ENCODE data around the gene KBTBD12.
A peak's percentile ranks its signal among the peaks of the same experiment; 100 is the strongest.

The KBTBD12 gene

DNA sequence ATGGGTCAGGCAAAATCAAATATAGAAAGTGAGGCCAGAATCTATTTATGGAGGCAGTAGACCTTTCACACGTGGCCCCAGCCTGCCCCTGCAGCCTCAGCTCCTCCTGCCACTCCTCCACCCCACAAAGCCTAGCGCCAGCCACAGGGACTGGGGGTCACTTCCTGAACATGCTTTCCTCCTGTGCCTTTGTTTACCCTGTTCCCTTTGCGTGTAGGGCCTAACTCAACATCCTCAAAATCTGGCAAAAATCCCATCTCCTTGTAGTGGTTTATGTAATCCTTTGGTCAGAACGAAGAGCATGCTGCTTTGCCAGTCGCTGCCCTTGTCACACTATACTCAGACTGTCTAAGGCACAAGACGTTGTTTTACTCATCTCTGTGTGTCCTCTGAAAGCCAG is 39.6 kb downstream of the KBTBD12 start:
- DNase-seq (ENCODE audit: low spot score), result no peak

DNA sequence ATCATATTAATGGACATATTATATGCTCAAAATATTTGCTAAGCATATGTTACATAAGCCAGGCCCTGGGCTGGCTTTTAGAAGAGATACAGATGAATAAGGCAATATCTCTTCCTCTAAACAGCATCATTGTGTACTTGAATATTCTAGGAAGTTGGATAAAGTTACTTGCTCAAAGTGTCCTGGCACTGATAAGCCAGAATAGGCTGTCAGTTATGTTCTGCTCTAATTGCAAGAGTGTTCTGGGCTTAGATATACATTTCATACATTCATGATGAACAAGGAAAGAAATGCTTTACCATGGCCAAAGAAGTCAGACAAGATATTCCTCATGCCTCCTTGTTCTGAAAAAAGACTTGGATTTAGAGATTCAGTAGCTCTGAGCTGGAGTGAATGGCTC is 40.7 kb downstream of the KBTBD12 start:
- DNase-seq (ENCODE audit: low spot score), result peak; percentile 14

DNA sequence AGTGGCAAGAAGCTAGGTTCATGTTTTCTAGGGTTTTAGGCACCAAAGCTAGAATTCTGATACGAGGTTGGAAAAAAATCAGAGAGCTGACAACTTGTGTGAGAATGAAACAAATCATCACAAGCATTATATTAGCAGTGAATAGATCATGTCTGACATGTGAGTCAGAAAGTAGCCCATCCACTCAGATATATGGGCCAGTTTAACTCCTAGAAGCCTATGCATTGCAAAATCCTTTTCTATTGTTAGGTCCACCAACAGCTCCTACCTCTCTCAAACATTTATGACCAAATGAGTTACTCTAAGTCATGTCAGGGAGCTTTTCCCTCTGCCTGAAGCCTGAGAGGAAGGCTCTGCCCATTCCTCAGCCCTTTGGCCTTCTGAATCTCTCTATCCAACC is 44.0 kb downstream of the KBTBD12 start:
- DNase-seq (ENCODE audit: low spot score), result no peak

DNA sequence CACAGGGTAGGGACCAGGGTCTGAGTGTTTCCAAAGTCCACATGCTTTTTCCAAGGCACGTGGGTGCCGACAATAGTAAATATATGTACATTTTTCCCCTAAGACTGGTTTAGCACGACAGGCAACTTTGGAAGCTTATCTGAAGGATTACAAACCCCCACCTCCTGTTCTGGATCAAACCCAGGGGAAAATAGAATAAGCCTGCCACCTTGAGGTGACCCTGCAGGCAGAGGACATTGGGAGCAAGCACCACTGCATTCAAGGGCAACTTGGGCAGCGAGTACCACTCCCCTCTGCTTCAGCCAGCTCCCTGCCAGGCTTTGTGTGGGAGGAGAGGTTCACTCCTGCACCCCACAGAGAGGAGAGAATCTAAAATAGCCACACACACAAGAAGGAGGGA is 44.8 kb downstream of the KBTBD12 start:
- DNase-seq (ENCODE audit: low spot score), result no peak

DNA sequence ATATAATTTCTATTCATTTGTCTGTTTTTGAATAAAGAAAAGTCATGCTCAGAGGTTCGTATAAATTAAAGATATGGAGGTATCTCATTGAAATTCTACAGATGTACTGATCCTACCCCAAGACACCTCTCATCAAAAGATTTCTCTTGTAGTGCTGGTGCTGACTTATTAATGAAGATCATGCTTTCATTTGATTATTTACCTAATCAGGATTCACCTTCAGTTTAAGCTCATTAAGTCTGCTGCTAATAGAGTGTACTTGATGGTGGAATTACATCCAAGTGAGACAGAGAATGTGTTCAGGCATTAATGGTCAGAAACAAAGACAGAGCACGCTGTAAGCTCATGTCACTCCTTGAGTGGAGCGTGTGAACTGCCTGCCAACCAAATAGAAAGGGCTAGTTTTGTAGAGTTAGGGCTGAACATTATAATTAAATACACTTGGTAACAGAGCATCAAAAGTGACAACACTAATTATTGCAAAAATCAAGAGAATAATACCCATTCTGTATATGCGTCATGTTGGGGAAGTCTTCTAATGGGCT is 45.5 kb downstream of the KBTBD12 start:
- no peak for DNase-seq (ENCODE audit: low spot score)

DNA sequence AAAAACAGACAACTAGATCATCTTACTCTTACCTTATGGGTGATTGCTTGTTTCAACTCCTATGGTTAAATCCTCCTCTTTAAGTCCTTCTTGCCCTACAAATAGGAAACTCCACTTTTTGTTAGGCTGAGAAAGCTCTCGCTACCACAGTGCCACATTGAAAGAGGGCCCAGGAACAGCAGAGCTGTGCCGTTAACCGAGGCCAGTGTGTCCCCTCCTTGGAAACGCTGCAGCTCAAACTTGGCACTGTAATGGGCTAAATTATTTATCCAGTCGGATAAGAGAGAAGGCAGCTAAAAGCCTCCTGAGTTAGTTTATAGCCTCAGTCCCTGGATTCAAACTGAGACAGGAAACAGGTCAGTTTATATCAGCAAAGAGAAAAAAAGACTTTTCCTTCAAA is 46.1 kb downstream of the KBTBD12 start:
- no peak for DNase-seq (ENCODE audit: low spot score)

DNA sequence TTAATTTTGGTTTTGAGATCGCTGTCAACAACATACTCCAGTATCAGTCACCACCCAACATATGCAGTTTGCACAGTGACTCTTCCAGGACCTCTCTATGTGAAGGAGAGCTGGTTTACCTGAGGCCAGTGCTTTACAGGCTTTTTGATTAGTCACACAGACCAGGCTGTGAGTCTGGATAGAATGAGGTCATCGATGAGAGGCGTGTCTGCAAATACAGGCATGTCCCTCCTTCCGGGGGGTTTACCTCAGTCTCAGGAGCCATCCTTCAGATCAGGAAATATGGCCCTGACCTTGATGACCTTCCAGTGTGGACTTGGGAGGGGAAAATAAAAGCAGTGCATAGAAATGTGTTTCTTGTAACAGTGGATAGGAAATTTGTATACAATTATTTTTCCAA is 46.9 kb downstream of the KBTBD12 start:
- no peak for DNase-seq (ENCODE audit: low spot score)

DNA sequence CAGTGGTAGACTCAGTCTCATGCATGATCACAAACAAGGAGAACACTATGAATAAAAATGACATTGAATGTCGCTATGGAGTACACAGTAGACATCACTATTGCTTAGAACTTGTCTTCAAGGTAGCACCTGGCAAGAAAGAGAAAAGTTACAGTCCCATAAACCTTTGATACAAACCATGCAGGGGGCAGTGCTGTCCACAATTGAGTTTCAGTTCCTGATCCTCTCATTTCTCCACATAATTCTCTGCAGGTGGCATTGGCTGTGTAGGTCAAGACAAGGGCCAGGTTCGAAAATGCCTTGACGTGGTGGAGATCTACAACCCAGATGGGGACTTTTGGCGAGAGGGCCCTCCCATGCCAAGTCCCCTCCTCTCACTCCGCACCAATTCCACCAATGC is 47.9 kb downstream of the KBTBD12 start:
- DNase-seq (ENCODE audit: low spot score), result no peak

DNA sequence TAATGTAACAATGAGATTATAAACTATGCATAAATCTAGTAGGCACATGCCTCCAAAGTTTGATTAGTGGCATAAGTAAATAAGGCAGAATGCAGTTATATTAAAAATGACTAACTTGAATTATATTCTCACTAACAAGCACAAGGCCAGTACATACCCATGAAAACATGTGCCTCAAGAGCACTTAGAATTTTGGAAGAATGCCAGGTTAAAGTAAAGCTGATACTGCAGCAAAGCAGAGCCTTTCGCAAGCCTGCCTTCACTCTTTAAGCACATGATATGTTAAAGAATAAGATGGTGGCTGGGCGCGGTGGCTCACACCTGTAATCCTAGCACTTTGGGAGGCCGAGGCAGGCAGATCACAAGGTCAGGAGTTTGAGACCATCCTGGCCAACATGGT is 49.0 kb downstream of the KBTBD12 start:
- DNase-seq (ENCODE audit: low spot score), result peak; percentile 14

DNA sequence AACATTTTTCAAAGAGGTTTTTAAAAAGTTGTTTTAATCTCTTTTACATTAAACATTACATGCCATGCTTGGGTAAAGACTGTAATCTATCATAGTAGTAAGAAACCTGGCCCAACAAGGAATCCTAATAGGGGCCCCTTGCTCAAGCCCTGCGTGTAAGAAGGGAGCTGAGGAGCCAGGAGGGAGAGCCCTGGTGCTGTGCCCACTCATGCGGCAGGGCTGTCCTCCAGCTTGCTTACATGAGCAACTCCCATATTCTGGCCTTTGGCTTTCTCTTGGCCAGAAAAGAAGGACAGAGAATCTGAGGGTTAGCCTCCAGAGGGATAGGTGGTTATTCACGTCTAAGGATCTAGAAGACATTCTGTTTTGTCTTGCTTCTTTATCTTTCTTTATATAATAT is 49.8 kb downstream of the KBTBD12 start:
- no peak for DNase-seq (ENCODE audit: low spot score)

DNA sequence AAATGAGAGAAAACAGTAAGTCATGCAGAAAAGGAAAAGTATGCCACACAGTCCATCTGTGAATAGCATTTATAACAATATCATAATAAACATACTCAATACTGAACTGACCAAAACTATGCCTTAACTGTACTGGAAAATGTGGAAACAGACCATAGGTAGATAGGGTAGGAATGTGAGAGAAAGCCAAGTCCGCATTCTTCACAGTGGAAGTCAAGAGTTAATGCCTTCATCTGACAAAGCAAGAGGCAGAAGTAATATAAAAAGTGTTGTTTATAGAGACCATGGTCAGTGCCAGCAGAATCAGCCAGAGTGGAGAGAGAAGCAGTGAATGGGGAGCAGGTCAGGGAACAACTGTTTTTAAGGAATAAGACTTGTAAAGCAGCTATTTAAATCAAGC is 52.3 kb downstream of the KBTBD12 start:
- no peak for DNase-seq (ENCODE audit: low spot score)

DNA sequence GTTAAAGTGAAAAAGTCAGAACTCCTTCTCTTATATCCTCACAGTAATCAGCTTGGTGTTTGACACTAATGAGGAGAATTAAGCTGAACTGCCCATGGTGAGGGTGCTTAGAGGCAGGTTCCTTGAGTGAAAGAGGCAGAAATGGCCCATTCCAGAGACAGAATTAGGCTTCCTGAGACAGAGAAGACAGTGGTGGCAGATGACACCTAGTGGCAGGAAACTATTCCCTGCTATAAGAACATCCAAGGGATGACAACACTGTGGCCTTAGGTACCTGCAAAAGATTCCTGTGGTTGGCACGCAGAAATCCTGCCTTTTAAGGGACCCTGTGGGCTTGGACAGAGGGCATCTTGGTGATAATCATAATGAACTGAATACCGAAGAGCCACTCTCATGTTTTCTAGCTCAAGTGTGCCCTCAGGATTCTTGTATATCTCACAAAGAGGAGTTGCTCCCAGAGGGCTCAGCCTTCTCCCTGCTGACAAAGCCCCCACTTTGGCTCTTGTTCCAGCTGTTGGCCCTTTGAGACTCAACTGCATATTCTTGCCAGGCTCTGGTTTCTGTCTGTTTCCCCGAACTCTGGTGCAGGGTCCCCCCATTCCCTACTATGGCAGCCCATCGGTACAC is 56.0 kb downstream of the KBTBD12 start:
- DNase-seq (ENCODE audit: low spot score), result peak; percentile 43

DNA sequence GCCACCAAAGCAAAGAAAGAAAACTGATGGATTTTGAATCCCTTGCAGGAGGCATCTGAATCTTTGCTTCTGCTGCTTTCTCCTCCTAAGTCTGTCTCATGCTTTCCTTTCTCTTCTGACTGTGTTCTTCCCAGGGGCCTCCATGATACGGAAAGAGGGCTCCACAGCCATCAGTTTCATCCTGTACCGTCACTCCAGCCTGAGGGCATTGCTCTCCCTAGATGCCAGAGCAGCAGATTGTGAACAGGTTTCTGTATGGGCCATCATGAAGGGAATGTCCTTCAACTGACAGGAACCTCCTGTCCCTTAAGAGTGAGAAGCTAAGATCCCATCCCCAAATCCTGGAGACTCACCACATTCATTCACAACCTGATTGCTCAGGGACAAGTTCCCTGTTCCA is 59.2 kb downstream of the KBTBD12 start:
- no peak for DNase-seq (ENCODE audit: low spot score)

DNA sequence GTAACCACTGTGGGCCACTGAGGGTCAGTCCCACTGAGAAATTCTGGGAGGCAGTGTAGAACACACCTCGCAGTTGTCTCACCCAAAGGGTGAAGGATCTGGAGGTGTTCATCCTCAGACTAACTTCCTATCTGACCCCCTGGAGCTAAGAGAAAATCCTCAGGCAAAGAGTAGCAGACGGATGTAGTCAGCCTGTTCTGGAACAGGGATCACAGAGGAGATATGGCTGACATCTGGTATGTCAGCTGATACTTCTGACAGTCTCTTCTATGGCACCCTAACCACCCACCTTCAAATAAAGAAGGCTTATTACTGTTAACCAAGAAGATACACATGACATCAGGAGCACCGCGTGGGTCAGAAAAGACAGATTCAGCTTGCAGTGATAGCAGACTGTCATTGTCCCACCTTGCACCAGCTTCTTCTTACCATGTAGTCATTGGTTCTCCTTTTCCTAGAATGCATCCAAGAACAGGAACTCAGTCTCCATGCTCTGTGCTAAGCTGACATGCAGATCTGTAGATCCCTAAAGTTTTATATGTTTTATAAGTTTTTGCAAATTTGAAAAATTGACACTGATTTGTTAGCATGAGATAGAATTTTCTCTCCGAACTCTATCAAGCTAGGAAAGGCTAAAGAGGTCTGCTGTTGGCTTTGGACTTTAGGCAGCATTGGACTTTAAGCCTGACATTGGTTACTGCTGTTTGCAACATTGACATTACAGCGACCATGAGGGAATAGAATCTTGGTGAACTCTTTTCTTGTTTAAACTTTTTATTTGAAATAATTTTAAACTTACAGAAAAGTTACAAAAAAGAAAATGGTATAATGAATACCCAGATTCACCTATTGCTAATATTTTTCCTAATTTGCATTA is 60.4 kb downstream of the KBTBD12 start:
- DNase-seq (ENCODE audit: low spot score), result no peak

DNA sequence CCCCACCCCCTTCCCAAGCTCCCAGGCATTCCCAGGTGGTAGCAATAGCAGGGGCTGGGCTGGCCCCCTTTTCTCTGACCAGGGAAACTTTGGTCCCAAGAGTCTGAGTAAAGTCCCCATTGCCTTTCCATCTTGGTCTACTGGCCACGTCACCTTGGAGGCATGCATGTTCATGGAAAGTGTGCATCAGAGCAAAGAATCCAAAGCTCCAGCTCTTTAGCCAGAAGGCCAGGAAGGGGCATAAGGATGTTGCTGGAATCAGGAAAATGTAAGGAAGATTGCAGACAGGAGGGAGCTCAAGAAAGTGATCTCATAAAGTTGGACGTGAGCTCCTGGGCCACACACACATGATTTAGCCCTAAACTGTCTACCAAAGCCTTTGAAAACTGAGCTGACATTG is 63.6 kb downstream of the KBTBD12 start:
- DNase-seq (ENCODE audit: low spot score), result no peak

DNA sequence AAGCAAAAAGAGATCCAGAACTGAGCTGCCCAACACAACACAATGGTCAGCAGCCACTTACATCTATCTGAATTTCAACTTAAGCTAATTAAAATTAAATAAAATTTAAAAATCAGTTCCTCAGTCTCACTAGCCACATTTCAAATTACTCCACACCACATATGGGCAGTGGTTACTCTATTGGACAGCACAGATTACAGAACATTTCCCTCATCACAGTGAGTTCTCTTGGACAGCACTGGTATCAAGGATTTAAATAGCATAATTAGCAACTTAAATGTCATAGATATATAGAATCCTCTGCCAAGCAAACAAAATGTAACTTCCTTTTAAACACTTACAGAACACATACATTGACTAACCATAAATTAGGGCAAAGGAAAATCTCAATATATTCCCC is 64.4 kb downstream of the KBTBD12 start:
- no peak for DNase-seq (ENCODE audit: low spot score)

DNA sequence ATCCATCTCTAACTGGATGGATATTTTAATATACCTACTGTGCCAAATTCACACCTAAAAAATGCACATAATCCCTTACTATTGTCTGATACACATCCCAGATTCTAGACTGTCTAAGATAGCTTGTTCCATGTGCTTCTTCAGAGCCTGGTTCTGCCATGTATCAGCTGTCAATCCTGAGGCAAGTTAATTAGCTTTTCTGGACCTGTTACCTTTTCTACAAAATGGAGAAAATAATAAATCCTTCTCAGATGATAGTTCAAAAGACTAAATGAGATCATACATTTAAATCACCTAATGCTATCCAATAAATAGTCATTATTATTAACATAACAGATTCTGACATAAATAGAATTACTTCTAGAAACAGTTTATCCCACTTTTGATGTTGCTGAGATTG is 66.1 kb downstream of the KBTBD12 start:
- no peak for DNase-seq (ENCODE audit: low spot score)

DNA sequence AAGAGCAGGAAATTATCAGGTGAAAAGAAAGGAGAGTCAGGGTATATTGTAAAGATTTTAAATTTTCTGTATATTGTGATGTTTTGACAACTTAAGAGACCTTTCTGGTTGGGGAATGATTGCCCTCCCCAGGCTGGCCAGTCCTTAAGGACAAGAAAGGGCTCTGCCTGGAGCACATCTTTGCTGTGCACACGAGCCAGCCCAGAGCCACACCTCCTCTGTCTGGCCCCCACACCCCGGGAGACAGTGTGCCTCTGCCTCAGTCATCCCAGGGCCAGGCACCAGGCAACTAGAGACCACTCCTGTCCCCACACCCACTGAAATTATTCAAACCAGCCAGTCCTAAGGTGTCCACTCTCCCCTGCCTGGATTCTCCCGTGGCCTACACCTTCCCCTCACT is 67.1 kb downstream of the KBTBD12 start:
- DNase-seq (ENCODE audit: low spot score), result no peak

DNA sequence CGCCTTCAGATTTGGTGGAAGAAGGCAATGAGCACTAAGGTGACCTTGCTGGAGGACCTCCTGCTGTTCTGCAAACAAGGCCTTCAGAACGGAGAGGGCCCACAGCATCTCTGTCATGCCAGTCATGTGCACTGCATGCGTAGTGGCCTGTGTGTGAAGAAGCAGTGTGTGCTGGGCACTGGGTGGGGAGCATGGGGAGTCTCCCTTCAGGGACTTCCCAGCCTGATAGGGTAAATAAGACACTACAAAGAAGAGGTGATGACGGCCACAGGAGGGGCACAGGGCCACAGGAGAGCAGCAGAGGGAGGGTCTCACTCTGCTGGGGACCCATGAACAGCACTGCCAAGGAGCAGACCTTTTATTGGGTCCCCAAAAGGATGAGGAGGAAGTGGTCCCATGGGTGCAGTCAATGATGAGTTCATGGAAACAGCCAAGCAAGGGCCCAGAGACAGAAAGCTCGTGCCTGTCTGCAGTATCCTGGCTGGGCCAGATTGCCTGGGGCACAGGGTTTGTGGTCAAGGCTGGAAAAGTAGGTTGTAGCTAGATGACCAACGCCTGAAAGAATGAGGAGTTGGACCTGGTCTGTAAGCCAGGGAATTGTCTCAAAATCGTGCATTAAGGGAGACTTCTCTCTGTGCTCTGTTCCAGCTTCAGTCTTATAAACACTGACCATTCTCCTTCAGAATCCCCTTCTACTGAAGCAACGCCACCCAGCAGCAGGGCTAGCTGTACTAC is 69.4 kb downstream of the KBTBD12 start:
- DNase-seq (ENCODE audit: low spot score), result no peak

DNA sequence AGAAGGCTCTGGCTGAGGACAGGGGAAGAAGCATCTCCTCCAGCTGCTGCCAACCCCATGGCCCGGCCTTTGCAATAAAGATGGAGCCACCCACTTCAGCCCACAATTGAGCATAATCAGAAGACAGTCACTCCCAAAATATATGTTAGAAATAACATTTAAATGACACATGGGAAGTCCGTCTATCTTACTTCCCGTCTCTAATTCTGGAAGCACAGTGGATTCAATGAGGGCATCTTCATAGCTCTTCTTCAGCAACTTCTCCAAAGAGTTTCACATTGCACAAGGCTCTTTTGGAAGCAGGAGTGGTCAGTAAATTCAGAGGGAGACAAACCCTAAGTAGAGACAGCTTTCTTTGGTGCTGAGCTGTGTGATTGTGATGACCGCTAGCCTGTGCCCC is 70.2 kb downstream of the KBTBD12 start:
- no peak for DNase-seq (ENCODE audit: low spot score)

DNA sequence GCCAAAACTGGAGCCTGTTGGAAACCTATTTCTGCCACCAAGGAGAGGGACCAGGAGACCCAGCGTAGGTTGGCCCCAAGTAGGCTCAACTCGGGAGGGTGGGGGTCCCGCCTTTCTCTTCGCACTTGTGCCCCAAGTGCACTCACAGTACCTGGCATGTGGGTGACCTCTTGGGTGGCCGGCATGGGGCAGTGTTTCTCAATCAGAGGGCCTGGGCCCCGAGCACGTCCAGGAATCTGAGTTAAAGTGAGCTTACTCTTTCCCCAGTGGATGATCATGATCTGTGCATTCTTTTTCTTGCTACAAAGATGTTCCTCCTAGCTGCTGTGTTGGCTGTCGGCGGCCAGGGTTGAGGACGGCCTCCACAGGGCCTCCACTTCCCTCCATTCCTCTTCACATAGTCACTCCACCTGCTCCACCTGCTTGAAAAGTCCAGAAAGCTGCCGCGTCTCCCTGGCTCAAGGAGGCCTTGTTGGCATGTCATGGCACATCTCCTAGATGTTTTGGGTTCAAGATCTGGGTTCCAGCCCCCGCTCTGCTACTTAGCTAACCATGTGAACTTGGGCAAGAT is 70.7 kb downstream of the KBTBD12 start:
- DNase-seq (ENCODE audit: low spot score), result no peak

DNA sequence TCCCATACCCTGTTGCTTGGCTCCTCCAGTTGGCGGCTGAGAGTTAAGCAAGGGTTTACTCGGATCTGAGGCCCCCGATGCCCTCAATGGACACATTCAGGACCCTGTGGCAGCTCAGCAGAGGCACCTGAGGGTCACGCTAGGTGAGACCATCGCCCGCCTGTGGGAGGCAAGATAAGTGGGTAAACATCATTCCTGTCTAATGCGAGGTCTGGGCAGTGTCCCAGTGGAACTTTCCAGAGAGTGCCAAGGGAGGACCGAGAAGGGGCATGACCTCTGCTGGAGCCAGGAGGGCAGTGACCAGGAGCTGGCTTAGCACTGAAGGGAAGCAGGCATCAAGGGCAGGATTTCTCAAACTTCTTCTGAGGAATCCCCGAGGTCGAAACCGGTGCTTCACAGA is 71.8 kb downstream of the KBTBD12 start:
- no peak for DNase-seq (ENCODE audit: low spot score)
